Vagina (tissue), 2 donors: Measurements from ENCODE around the gene ABCG1. TPM values are rescaled to one million over a fixed set of nuclear protein-coding genes. Genes with fewer than 3 reads are reported as not detected.

Source experiments
- DNase-seq, 2 donors: peaks; one replicate each; pipeline ENCODE4 v3.0.0-alpha.2; 2017; ENCODE audit errors: extremely low spot score in 2 of 2
- H3K27ac ChIP-seq: fragments of 200-600 bp; sonication (generic); one replicate; pipeline ENCODE4 v1.5.1; 2019
- H3K27me3 ChIP-seq: fragments of 200-600 bp; sonication (generic); one replicate; pipeline ENCODE4 v1.5.1; 2019
- H3K36me3 ChIP-seq, 2 donors: fragments of 200-600 bp; sonication (generic); one replicate each; pipeline ENCODE4 v1.5.1; 2017 to 2019
- H3K4me1 ChIP-seq: fragments of 200-600 bp; sonication (generic); one replicate; pipeline ENCODE4 v1.5.1; 2019
- H3K4me3 ChIP-seq, 2 donors: fragments of 200-600 bp; sonication (generic); 1 replicate in 1 of 2; 2 replicates in 1 of 2; pipeline ENCODE4 v1.5.1; 2016 to 2019
- H3K9me3 ChIP-seq: fragments of 200-600 bp; sonication (generic); one replicate; pipeline ENCODE4 v1.5.1; 2019
- CTCF ChIP-seq, 3 experiments: fragments of 450-650 bp in 2 of 3; fragments of 200-600 bp in 1 of 3; sonication (generic) in 1 of 3; IDR thresholded peaks; one replicate each; pipeline ENCODE4 v1.5.1; 2017 to 2019; ENCODE audit warnings: antibody characterized with exemption in 3 of 3, mild to moderate bottlenecking in 2 of 3, moderate library complexity in 2 of 3
- POLR2A ChIP-seq, 2 donors: fragments of 450-650 bp; IDR thresholded peaks; one replicate each; pipeline ENCODE4 v1.6.1; 2017; ENCODE audit warnings: antibody characterized with exemption in 2 of 2, mild to moderate bottlenecking in 2 of 2, moderate library complexity in 2 of 2
- POLR2AphosphoS5 ChIP-seq, 2 donors: sonication (generic); formaldehyde crosslinking; IDR thresholded peaks; one replicate each; pipeline ENCODE4 v1.9.0; 2017; ENCODE audit warnings: antibody characterized with exemption in 2 of 2, mild to moderate bottlenecking in 2 of 2, low read depth in 1 of 2; ENCODE audit not compliant: insufficient read depth in 1 of 2
- intact Hi-C: fragments of 100-400 bp; cut with DNase I; formaldehyde crosslinking; loops from one replicate; pipeline ENCODE4 v1.15.1; 2023
- total RNA-seq: library from RNA; depleted of rRNA; stranded (reverse); fragments of >200 nt; gene quantifications from one replicate; pipeline ENCODE4 v1.2.3, GENCODE V29; 2016

ABCG1 gene
- total RNA-seq, 1 donor from 2014 or later: 18.7 TPM

DNA sequence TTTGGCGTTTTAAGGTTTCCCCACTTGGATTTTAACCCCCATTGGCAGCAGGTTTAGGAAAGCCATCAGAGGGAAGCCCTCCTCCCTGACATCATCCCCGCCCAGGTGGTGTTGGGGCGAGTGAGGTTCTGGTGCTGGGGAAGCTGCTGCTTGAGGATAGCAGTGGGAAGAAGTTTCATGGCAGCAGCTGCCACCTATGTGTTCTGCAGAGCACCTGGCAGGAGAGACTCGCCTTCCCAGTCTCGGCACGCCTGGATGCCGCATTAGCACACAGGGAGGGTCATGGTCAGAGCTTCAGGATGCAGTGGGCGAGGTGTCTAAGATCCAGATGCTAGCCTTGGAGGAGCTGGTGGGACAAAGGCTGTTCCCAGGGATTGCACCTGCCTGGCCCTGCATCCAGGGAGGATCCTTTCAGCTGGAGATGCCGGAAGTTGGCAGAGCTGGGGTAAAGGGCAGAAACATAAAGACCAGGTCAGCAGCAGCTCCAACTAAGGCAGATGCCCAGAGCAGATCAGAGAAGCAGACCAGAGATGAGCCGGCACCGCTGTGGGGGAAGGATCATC lies 33.9 kb downstream of the ABCG1 start:
- no peak for DNase-seq
- intact Hi-C loops: no loop called here
- Histone ChIP-seq H3K36me3 (no peaks in the 10 kb centered on the region), H3K4me3 (no peak overlapping the region), H3K4me1 (no peaks in the 10 kb centered on the region), H3K9me3 (no peaks in the 10 kb centered on the region), H3K27ac (no peak overlapping the region), H3K27me3 (no peaks in the 10 kb centered on the region)
- TF ChIP-seq CTCF (IDR thresholded peaks at IDR 0.05): no peak
- TF ChIP-seq POLR2AphosphoS5 (IDR thresholded peaks at IDR 0.05; ENCODE audit: insufficient read depth in 1 of 2, low read depth in 1 of 2): no peak
- no peak for TF ChIP-seq POLR2A (IDR thresholded peaks at IDR 0.05)

DNA sequence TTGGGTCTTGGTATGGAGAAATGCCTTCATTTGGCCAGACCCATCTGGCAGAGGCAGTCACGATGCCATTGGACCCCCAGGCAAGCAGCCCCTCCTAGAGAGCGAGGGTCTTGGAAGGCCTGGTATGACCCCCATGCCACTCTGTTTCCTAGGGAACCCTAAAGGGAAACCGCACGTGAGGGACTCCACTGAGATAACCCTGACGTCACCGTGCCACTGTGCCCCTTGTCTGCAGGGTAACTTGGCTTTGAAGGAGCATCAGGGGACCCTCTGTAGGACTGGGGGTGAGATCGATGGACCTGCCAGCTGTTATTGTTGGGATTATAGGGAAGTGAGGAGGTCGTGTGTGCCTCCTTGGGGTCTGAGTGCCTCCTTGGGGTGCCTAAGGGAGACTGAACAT lies 34.5 kb downstream of the ABCG1 start:
- TF ChIP-seq CTCF (IDR thresholded peaks at IDR 0.05): no peak
- TF ChIP-seq POLR2AphosphoS5 (IDR thresholded peaks at IDR 0.05; ENCODE audit: insufficient read depth in 1 of 2, low read depth in 1 of 2): no peak
- no peak for TF ChIP-seq POLR2A (IDR thresholded peaks at IDR 0.05)
- intact Hi-C loops: no loop called here
- no peak for DNase-seq
- H3K27ac ChIP-seq: no peak overlapping the region
- H3K4me3 ChIP-seq: no peak overlapping the region
- H3K36me3 ChIP-seq: no peaks in the 10 kb centered on the region
- H3K4me1 ChIP-seq: no peaks in the 10 kb centered on the region
- no peaks in the 10 kb centered on the region for H3K9me3 ChIP-seq
- H3K27me3 ChIP-seq: no peaks in the 10 kb centered on the region

- Histone ChIP-seq H3K36me3 (no peaks in the 10 kb centered on the region), H3K4me1 (no peaks in the 10 kb centered on the region), H3K27ac (no peak overlapping the region), H3K9me3 (no peaks in the 10 kb centered on the region), H3K27me3 (no peaks in the 10 kb centered on the region), H3K4me3 (no peak overlapping the region)
- no peak for DNase-seq
- intact Hi-C loops: no loop called here
- TF ChIP-seq CTCF (IDR thresholded peaks at IDR 0.05) (no peak), POLR2AphosphoS5 (IDR thresholded peaks at IDR 0.05; ENCODE audit: insufficient read depth in 1 of 2, low read depth in 1 of 2) (no peak), POLR2A (IDR thresholded peaks at IDR 0.05) (no peak)
Observed at GRCh38 chr21:42254083-42254482, 35.1 kb downstream of the ABCG1 start.

GRCh38 chr21:42254651-42255601 lies 36.0 kb downstream of the ABCG1 start:
- intact Hi-C loops: no loop called here
- H3K4me3 ChIP-seq: no peak overlapping the region
- no peaks in the 10 kb centered on the region for H3K9me3 ChIP-seq
- H3K4me1 ChIP-seq: no peaks in the 10 kb centered on the region
- DNase-seq: no peak
- no peak for TF ChIP-seq POLR2A (IDR thresholded peaks at IDR 0.05)
- TF ChIP-seq CTCF (IDR thresholded peaks at IDR 0.05): no peak
- TF ChIP-seq POLR2AphosphoS5 (IDR thresholded peaks at IDR 0.05; ENCODE audit: insufficient read depth in 1 of 2, low read depth in 1 of 2): no peak
- no peaks in the 10 kb centered on the region for H3K36me3 ChIP-seq
- H3K27ac ChIP-seq: no peak overlapping the region
- no peaks in the 10 kb centered on the region for H3K27me3 ChIP-seq

- no peak for DNase-seq
- Histone ChIP-seq H3K4me1 (no peaks in the 10 kb centered on the region), H3K27me3 (no peaks in the 10 kb centered on the region), H3K4me3 (no peak overlapping the region), H3K9me3 (no peaks in the 10 kb centered on the region), H3K27ac (no peak overlapping the region), H3K36me3 (no peaks in the 10 kb centered on the region)
- intact Hi-C loops: no loop called here
- TF ChIP-seq POLR2A (IDR thresholded peaks at IDR 0.05): no peak
- no peak for TF ChIP-seq POLR2AphosphoS5 (IDR thresholded peaks at IDR 0.05; ENCODE audit: insufficient read depth in 1 of 2, low read depth in 1 of 2)
Observed at GRCh38 chr21:42255825-42256224, 36.9 kb downstream of the ABCG1 start.
